NCI-H146 (cell line): ENCODE measurements around the gene POMC.
A peak's percentile ranks its signal among the peaks of the same experiment; 100 is the strongest.
"Not testable (repeated sequence)": the region's sequence is repeated elsewhere in the genome, so short reads cannot be mapped to it uniquely, and the experiment has no call there.

Experiments used
- DNase-seq: peaks from one replicate; lab custom pipeline; 2025; lab: John Stamatoyannopoulos, UW

POMC gene

DNA sequence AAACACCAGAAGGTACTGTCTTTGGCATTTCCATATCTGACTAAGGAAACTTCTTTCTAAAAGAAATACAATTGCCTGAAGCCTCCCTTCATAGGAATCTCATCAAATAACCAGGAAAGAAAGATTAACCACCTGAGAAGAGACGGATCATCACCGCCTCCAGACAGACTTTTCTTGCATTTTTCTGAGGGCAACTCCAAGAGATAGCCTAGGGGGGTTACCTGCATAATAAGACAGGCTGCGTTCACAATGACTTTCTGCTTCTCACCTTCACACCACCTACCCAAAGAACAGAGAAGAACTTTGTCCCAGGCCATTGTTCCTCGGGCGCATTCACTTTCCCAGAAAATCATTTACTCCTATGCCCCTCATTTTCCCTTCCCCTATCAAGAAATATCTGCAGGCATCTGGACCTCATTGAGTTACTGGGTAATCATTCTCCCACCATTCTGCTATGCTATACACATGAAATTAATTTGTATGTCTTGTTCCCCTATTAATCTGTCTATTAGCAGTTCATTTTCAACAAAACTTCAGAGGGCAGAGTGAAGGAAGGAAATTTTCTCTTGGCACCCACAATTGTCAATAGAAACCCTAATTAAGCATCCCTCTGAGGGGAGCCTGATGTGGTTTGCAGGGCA, 8.3 kb upstream of the POMC start:
- no peak for DNase-seq

DNA sequence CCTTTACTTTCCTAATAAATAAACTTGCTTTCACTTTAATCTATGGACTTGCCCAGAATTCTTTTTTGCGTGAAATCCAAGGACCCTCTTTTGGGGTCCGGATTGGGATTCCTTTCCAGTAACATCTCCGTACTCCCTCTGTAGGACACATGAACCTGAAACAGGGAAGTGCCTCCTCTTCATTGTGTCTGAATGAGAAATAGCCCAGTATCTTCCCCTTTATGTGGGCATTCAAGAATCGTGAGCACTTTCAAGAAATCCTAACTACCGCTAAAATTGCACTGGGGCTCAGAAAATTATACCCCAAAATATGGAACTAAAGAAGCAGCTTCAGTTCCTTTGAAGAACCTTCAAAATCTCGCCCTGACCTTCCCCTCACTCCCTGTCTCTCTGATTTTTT, 7.8 kb upstream of the POMC start:
- DNase-seq: no peak

DNA sequence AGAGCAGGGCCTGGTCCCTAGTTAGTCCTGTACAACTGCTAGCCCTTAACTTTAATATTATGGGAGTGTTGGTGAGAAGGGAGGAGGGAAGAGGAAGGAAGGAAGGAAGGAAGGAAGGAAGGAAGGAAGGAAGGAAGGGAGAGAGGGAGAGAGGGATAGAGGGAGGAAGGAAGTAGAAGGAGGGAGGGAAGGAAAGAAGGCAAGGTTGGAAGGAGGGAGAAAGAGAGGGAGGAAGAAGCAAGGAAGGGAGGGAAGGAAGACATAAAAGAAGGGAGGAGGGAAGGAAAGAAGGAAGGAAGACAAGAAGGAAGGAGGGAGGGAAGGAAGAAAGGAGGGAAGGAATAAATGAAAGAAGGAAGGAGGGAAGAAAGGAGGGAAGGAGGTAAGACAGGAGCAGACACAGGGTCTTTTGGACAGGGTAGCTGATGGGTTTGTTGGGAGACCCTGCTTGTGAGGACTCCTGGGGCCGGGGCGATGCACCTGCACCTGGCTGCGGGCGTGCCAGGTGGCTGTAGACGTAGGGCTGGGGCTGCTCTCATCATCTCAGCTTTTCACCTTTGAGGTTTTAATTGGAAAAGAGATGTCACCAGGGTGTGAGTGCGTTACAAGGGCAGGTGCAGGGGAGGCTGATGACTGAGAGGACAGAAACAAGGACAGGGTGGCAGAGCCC, 5.9 kb upstream of the POMC start:
- DNase-seq: peak; percentile 82

DNA sequence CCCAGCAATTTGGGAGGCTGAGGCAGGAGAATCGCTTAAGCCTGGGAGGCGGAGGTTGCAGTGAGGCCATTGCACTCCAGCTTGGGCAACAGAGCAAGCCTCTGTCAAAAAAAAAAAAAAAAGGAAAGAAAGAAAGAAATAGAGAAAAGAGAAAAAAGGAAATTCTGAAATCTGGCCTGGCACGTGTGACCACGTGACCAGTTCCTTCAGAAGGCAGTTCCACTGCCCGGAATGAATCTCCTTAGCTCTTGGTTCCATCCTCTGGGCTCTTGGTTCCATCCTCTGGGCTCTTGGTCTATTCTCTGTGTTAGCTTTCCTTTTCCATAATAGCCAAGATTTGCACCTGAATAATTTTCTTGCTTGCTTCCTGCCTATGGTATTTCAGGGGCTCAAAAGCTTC, 5.3 kb upstream of the POMC start:
- DNase-seq: no peak

DNA sequence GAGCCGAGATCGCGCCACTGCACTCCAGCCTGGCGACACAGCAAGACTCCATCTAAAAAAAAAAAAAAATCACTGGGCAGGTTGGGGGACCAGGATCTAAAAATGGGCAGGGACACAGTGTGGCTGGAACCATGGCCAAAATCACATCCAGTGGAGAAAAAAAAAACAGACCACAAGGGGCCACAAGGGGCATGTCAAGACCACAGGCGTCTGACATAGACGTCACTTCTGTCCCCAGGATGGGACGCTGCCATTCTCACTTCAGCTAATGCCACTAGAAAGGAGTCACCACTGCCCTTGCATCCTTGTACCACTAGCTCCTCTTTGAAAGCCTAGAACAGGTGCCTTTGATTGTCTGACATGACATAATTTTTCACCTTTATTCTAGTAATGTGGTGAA, 2.5 kb upstream of the POMC start:
- no peak for DNase-seq

DNA sequence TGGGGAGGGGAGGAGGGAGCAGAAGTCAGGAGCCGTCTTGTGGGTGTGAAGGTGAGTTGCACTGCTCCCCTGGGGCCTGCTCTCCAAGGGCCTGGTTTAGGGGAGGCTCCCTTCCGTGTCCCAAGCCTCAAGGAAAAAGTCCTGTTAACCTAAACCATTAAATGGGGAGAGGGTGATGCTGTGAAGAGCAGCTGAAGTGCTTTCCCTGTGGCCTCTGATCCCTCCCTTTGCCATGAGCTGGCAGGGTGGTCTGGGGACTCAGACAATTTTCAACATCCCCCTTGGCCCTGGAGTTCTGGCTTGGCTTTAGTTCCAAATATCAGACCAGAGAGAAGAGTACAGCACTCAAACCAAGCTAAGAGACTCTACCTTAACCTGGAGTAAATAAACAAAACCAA, 692 bp upstream of the POMC start:
- DNase-seq: no peak

DNA sequence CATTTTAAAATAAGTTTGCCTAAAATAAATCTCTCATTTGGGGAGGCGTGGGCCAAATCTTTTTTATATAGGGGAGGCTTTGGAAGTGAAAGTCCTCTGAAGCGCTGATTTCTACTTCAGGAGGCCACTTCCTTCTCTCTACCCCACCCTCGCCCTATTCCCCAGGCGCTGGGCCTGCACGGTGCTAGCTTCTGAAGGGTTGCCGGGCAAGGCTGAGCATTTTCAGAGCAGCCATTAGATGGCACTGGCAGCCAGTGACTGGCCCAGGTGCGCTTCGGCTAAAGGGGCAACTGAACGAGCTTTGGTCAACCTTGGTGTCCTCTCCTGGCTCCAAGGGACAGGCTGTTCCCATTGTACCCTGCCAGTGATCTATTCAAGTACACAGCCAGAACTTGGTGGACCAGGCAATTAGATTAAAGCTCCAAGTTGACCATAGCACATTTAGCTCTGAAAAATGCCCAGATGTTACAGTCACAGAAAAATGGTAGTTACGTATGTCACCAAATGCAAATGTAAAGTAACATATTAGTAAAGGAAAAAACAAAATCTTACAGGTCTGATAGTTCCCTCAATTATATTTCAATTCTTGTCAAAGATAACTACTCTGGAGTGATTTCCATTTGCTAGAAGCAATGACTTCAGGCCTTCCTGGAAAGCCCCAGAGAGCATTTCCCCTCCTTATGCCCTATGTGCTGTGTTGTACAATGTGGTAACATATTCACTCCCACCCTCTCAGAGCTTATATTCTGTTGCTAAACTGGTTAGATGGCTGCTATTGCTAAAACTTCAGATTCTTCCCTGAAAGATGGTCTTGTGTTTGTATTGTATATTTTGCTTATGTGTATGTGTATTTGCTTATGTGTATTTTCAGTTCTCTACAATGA, 2.1 kb downstream of the POMC start:
- peak; percentile 60 for DNase-seq

DNA sequence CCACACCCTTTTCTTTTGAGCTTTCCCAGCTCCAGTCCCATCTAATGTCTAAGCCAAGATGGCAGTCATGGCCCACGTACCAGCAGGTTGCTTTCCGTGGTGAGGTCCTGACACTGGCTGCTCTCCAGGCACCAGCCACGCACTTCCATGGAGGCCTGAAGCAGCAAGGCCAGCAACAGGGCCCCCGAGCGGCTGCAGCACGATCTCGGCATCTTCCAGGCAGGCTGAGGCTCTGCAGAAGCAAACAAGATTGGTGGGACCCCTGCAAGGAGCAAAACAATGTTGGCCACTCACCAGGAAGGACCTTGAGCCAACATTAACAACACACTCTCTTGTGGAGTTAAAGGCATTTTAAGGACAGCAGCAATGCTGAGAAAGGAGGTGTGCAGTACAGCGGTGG, 3.8 kb downstream of the POMC start:
- no peak for DNase-seq

DNA sequence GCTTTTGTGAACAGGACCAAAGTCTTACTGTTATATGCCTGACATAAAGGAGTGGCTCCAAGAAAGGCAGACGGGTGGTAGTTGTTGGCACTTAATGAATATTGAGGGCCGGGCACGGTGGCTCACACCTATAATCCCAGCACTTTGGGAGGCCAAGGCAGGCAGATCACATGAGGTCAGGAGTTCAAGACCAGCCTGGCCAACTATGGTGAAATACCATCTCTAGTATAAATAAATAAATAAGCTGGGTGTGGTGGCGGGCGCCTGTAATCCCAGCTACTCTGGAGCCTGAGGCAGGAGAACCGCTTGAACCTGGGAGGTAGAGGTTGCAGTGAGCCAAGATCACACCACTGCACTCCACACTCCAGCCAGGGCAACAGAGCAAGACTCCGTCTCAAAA, 6.3 kb downstream of the POMC start:
- not testable (repeated sequence) for DNase-seq

DNA sequence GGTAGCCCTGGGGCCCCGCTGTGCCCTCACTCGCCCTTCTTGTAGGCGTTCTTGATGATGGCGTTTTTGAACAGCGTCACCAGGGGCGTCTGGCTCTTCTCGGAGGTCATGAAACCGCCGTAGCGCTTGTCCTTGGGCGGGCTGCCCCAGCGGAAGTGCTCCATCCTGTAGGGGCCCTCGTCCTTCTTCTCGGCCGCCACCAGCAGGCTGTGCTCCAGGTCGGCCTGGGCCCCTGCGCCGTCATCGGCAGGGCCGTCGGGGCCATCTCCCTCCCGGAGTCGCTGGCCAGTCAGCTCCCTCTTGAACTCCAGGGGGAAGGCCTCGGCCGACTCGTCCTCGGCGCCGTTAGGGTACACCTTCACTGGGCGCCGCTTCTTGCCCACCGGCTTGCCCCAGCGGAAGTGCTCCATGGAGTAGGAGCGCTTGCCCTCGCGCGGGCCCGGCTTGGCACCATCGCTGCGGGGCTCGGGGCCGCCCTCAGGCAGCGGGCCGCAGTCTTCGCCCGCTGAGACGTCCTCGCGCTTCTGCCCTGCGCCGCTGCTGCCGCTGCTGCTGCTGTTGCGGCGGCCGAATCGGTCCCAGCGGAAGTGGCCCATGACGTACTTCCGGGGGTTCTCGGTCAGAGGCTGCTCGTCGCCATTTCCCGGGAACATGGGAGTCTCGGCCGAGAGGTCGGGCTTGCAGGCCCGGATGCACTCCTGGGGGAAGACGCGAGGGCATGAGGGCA, 7.2 kb downstream of the POMC start:
- no peak for DNase-seq

DNA sequence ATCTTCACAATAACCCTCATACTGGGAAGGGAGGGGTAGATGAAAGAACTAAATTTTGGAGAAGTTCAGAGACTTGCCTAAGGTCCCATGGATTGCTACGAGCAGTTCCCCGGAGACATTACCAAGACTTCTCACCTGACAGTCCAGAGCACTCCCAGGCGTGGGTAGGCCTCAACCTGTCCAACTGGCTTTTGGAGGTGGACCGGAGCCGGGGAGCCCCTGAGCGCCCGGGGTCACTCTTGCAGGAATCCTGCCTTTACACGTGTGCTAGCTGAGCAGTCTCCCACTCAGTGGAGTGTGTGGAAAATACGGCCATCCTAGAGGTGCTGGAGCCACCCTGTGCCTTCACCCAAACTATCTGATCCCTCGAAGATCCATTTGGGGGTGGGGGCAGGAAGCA, 8.0 kb downstream of the POMC start:
- DNase-seq: no peak

DNA sequence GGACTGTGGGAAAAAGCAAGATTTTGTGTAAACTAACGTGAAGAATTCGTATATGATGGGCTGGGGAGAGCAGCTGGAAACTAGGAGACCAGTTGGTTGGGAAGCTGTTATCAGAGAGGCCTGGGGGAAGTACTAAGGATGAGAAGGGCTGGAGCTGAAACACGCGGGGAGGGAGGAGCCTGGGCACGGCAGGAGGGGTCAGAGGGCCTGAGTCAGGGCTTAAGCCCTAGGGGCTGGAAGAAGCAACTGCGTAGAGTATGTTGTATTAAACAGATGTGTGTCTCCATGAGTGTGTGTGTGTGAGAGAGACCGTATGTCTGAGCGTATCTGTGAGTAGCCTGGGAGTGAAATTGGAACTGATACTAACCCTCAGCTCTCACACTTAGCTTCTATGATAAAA, 8.4 kb downstream of the POMC start:
- DNase-seq: peak; percentile 26

DNA sequence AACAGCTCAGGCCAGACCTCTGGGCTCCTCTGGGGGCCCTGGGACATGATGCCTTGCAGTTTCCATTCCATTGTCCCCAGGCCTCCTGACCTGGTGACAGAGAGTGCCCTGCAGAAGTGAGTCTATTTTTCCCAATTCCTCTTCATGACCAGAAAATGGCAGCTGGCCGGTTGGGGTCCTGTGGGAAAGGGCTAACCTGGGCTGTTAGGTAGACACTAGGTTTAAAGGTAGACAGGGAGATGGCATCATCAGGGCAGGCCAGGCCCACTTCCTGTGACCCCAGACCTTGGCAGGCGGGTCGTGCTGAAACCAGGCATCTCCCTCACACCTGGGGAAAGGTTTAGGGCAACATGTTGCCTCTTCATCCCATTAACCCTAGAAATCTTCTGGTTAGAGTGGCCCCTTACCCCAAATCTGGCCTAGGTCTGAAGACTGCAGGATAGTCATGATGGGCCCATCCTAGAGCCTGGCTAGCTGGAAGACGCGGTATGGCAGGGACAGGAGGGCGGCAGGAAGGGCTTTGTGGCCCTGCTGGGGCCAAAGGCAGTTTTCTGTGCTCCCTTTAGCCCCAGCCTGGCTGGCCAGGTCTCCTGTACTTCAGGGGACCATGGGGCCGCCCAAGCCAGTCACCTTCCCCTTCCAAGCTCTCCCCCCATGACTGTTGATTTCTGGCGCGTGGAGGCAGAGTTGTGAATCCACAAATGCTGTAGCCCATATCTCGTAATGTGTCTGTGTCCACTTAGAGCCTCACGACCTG, 10.1 kb downstream of the POMC start:
- no peak for DNase-seq

DNA sequence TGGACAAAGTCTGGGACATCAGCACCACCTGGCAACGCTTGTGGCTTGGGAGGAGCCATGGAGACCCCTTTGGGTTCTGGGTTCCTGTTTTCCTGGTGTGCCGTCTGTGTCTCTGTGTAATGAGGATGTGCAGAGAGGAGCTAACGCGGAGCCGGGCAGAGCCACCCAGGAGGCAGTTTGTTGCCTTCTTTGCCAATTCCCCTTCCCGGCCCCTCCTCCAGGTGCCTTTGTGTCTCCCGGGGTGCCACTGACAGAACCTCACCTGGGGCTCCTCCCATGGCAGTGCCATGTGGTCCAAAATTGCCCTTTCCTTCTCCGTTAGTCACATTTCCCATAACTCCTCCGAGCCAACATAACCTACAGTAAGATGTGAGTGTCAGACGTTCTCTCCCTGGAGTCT, 13.0 kb downstream of the POMC start:
- no peak for DNase-seq

DNA sequence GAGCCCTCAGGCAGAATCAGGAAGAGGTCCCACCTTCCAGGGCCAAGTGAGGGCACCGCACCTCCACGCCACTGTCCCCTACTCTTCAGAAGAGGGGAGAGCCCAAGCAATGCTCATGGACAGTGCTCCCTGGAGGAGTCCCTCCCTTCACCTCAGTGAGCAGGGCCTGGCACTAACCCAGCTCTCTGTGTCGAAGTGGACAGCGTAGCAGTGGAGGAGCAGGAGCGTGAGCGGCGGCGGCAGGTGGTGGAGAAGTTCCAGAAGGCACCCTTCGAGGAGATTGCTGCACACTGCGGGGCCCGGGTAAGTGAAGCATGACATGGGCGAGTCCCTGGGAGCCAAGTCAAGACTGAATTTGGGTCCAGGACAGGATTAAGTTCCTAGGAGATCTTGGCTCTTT, 16.7 kb downstream of the POMC start:
- no peak for DNase-seq

DNA sequence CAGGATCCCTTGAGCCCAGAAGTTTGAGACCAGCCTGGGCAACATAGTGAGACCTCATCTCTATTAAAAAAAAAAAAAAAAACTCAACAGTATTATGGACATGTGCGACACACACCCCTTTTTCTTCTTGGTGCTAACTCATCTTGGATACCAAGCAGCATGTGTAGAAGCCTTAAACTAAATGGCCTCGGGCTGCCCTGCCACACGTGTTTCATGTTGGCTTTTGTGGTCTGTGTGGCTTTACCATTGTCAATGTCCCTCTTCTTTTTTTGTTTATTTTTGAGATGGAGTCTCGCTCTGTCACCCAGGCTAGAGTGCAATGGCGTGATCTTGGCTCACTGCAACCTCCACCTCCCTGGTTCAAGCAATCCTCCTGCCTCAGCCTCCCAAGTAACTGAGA, 17.4 kb downstream of the POMC start:
- not testable (repeated sequence) for DNase-seq

DNA sequence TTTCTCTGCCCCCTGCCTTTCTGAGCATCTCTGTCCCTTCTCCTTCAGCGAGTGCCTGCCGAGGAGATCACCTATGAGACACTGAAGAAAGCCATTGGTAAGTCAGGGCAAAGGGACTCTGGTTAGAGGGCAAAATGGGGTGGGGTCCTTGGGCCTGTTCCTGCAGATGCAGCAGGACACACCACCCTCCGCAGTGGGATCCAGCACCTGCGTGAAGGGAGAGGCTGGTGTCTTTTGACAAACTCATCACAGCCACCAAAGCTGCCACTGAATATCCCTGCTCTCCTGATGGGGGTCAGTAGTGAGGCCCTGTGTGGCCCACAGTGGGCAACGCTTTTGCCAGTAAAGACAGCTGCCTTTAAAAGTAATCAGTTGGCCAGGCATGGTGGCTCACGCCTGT, 18.7 kb downstream of the POMC start:
- DNase-seq: no peak

DNA sequence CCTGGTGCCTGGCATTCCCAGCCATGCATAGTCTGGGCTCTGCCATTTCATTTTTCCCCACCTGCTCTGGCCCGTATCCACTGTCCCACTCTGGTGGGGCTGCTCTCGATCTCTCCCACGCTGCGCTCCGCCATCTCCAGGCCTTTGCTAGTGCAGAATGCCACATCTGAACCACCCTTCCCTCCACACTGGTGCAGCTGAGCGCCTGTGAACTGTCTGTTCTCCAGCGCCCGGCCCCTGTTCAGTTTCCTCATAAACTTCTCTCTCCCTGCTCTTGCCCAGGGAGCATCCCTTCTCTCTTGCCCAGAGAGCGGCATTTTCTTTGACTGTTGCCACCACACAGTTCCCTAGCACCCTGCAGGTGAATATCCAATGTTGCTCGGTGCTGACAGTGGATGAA, 21.5 kb downstream of the POMC start:
- no peak for DNase-seq

DNA sequence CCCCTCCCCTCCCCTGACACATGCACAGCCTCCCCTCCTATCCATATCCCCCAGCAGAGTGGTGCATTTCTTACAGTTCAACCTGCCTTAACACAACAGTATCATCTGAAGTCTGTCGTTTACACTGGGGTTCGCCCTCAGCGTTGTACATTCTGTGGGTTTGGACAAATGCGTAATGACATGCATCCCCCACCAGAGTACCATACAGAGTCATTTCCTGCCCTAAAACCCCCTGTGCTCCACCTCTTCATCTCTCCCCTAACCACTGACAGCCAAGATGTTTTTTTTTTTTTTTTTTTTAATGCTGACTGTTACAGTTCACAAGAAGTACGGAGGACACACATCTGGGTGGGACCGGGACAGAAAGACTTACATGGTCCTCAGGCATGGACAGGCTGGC, 22.6 kb downstream of the POMC start:
- no peak for DNase-seq

DNA sequence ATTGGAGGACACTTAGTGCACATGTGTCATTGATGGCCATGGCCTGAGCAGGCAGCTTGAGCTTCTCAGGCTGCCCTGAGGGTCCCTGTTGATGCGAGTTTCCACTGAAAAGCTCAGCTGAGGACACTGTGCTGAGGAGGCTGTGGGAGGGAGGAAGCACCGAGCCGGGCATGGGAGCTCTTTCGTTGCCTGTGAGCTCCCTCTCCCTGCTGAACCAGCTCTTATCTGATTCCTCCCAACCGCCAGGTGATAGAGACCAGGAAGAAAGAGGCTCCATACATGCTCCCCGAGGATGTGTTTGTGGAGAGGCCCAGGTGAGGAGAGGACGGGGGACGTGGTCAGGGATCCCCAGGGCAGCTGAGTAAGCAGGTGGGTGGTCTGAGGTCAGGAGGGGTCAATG, 27.3 kb downstream of the POMC start:
- DNase-seq: no peak

DNA sequence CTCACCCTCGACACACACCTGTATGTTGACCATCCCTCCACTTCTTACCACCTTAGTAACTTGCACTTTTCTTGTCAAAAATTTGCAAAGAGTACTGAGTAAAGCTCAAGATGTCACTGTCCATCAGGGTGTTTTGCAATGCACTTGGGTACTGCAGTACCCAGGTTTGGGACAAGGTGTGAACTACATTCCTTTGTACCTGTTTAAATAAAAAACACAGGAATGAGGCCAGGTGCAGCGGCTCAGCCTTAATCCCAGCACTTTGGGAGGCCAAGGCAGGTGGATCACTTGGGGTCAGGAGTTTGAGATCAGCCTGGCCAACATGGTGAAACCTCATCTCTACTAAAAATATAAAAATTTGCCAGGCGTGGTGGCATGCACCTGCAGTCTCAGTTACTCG, 27.8 kb downstream of the POMC start:
- not testable (repeated sequence) for DNase-seq

DNA sequence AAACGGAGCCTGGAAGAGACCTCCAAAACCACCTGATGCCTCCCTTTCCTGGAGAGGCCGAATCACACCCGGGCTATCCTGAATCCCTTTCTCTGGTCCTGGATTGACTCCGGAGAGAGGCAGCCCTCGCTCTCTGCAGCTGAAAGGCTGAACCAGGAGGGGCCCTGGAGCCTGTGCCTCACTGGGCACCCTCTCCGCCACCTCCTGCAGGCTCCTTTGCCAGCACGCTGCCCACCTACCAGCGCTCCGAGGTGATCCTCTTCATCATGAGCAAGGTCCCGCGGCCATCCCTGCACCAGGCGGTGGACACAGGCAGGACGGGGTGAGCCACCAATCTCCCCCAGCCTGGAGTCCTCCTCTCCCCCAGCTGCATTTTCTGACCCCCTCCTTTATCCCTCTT, 35.7 kb downstream of the POMC start:
- DNase-seq: no peak
